Measurements from ENCODE around the gene HNRNPA1. TPM values are rescaled to one million over a fixed set of nuclear protein-coding genes. Genes with fewer than 3 reads are reported as not detected.

HNRNPA1 gene
- total and polyA plus RNA-seq, 9 of the 15 experiments (the other 6 are each of a cell fraction or from before 2014, with no cell fraction given), result 1,166 to 2,703 (median 1,815) TPM

DNA sequence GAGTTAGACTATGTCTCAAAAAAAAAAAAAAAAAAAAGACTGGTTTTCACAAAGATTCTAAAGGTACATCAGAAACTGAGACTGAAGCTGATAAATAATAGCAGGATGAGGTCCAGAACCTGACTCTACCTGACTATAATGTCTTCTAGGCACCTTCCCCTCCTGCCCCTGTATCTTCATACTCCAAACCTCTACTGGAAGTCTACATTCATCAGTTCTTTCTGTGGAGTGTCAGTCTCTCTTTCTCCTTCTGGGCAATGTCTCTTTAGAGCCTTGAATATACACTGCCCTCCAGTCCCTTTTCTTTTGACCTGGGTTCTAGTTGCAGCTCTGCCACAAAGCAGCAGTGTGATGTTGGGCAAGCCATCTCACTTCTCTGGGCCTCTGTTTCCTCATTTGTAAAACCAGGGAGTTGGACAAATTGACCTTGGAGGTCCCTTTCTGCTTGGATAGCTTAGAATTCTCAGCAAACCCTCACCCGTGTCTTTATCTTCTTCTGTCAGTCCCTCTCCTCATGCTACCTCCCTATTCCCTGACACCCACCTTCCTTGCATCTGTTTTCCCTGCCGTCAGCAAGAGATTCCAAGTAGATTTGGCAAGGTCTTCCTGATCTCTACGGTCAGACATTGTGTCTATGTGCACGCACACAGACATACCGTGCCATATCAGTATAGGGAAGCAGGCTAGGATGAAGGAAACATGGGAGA lies 16.0 kb downstream of the HNRNPA1 start (continued):
- TF ChIP-seq, protein P1, sequence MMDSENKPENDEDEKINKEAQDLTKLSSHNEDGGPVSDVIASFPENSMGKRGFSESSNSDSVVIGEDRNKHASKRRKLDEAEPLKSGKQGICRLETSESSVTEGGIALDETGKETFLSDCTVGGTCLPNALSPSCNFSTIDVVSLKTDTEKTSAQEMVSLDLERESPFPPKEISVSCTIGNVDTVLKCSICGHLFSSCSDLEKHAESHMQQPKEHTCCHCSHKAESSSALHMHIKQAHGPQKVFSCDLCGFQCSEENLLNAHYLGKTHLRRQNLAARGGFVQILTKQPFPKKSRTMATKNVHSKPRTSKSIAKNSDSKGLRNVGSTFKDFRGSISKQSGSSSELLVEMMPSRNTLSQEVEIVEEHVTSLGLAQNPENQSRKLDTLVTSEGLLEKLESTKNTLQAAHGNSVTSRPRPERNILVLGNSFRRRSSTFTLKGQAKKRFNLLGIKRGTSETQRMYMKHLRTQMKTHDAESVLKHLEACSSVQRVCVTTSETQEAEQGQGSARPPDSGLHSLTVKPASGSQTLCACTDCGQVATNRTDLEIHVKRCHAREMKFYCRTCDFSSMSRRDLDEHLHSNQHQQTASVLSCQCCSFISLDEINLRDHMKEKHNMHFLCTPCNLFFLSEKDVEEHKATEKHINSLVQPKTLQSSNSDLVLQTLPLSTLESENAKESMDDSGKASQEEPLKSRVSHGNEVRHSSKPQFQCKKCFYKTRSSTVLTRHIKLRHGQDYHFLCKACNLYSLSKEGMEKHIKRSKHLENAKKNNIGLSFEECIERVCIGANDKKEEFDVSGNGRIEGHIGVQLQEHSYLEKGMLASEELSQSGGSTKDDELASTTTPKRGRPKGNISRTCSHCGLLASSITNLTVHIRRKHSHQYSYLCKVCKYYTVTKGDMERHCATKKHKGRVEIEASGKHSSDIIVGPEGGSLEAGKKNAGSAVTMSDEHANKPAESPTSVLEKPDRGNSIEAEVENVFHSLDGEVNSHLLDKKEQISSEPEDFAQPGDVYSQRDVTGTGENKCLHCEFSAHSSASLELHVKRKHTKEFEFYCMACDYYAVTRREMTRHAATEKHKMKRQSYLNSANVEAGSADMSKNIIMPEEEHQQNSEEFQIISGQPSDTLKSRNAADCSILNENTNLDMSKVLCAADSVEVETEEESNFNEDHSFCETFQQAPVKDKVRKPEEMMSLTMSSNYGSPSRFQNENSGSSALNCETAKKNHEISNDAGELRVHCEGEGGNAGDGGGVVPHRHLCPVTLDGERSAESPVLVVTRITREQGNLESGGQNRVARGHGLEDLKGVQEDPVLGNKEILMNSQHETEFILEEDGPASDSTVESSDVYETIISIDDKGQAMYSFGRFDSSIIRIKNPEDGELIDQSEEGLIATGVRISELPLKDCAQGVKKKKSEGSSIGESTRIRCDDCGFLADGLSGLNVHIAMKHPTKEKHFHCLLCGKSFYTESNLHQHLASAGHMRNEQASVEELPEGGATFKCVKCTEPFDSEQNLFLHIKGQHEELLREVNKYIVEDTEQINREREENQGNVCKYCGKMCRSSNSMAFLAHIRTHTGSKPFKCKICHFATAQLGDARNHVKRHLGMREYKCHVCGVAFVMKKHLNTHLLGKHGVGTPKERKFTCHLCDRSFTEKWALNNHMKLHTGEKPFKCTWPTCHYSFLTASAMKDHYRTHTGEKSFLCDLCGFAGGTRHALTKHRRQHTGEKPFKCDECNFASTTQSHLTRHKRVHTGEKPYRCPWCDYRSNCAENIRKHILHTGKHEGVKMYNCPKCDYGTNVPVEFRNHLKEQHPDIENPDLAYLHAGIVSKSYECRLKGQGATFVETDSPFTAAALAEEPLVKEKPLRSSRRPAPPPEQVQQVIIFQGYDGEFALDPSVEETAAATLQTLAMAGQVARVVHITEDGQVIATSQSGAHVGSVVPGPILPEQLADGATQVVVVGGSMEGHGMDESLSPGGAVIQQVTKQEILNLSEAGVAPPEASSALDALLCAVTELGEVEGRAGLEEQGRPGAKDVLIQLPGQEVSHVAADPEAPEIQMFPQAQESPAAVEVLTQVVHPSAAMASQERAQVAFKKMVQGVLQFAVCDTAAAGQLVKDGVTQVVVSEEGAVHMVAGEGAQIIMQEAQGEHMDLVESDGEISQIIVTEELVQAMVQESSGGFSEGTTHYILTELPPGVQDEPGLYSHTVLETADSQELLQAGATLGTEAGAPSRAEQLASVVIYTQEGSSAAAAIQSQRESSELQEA (IDR thresholded peaks at IDR 0.05; ENCODE audit: low read depth), result no peak
- TF ChIP-seq MTA2 (IDR thresholded peaks at IDR 0.05; ENCODE audit: low read depth) (peak; percentile 42), BDP1 (IDR thresholded peaks at IDR 0.05; ENCODE audit: insufficient read depth, insufficient read length) (no peak), TOE1 (IDR thresholded peaks at IDR 0.05; ENCODE audit: borderline replicate concordance) (no peak), TOE1 (CRISPR knock-in tag; IDR thresholded peaks at IDR 0.05; ENCODE audit: borderline replicate concordance, low read depth) (no peak), ZNF184 (CRISPR knock-in tag; IDR thresholded peaks at IDR 0.05) (no peak), HEY1 (CRISPR knock-in tag; IDR thresholded peaks at IDR 0.05; ENCODE audit: borderline replicate concordance) (no peak), ZNF253 (CRISPR knock-in tag; conservative IDR thresholded peaks at IDR 0.05) (peak; percentile 79), SMARCB1 (IDR thresholded peaks at IDR 0.05; ENCODE audit: insufficient read length, low read depth) (no peak), SIN3A (IDR thresholded peaks at IDR 0.05; ENCODE audit: borderline replicate concordance in 2 of 2, control insufficient read depth in 1 of 2, low read depth in 2 of 2, low read length in 2 of 2) (0 out of 4 replicates have a peak, but pooled peaks of 1 of the 2 experiments have one; percentile 18), TEAD1 (CRISPR knock-in tag; IDR thresholded peaks at IDR 0.05) (no peak), E2F8 (IDR thresholded peaks at IDR 0.05; ENCODE audit: low read depth, partially characterized antibody) (no peak), IRF2 (CRISPR knock-in tag; IDR thresholded peaks at IDR 0.05) (no peak), BRD9 (IDR thresholded peaks at IDR 0.05; ENCODE audit: low read depth, partially characterized antibody) (peak; percentile 72), ZNF76 (CRISPR knock-in tag; IDR thresholded peaks at IDR 0.05; ENCODE audit: borderline replicate concordance) (no peak; the same call in 1 of the 2 replicates)
- TF ChIP-seq, protein P2, sequence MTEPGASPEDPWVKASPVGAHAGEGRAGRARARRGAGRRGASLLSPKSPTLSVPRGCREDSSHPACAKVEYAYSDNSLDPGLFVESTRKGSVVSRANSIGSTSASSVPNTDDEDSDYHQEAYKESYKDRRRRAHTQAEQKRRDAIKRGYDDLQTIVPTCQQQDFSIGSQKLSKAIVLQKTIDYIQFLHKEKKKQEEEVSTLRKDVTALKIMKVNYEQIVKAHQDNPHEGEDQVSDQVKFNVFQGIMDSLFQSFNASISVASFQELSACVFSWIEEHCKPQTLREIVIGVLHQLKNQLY (CRISPR knock-in tag; conservative IDR thresholded peaks at IDR 0.05), result no peak

Measured in K562 (cell line).